ENCODE data around the gene BTN3A1.

GRCh38 chr6:26431258-26432172 lies 29.4 kb downstream of the BTN3A1 start:
- TF ChIP-seq YY1 (IDR thresholded peaks at IDR 0.05; ENCODE audit: insufficient read depth, insufficient read length) (no peak), SUZ12 (IDR thresholded peaks at IDR 0.05; ENCODE audit: extremely low read depth, insufficient read depth, insufficient read length) (no peak)

Measured in NT2/D1 (cell line).